ENCODE data around the gene C1QTNF6. TPM values are rescaled to one million over a fixed set of nuclear protein-coding genes. Genes with fewer than 3 reads are reported as not detected.

The C1QTNF6 gene
- total RNA-seq, 1 experiment from 2014 or later = 15.2 TPM

DNA sequence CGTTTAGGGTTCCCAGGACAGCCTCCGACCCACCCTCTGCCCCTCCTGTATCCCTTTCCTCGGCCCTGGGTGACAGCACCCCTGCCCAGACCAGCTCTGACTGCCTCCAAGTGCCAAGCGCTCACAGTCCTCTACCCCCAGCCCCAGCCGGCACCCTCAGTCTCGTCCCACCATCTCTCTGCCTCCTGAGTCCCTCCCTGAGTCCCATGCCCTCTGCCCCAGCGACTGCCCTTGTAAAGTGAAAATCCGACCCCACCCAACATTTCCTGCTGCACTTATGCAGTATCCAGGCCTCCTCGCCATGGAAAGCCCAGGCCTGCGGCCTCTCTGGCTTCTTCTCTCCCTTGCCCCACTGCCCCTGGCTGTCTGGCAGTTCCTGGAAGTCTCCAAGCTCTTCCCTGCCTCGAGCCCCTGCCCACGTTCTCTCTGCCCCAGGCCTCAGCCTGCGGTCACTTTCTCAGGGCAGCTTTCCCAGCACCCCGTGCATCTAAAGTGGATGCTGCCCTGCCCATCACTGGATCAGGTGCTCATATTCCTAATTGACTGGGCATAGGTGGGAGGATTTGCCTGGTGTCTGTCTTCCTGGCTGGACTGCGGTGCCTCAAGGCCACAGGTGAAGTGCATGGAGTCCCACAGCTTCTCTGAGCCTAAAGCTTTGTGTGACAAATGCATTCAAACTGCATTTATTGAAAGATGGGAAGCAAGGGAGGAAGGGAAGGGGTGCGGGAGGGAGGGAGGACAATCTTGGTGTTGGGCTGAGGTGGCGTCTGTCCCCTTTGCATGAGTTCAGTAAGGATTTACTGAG lies 20.7 kb downstream of the C1QTNF6 start:
- no peaks in the 10 kb centered on the region for H3K27me3 ChIP-seq (ENCODE audit: insufficient read depth, low read length)
- no peaks in the 10 kb centered on the region for H3K9me2 ChIP-seq (ENCODE audit: insufficient read depth)
- CTCF ChIA-PET = interaction anchor here (1.7 to 2.0 kb wide), 2 partner anchors 30 to 32 kb away, joined by 5 to 14 read pairs; no protein-coding TSS in a partner anchor
- no peak for ATAC-seq
- peak overlapping the region; percentile 68 for H3K4me2 ChIP-seq (ENCODE audit: low read length)
- intact Hi-C loops (cut with micrococcal nuclease) = no loop called here
- no peak overlapping the region for H3K27ac ChIP-seq (ENCODE audit: low read depth, low read length)
- H3K36me3 ChIP-seq (ENCODE audit: control insufficient read depth in 1 of 2, insufficient read depth in 2 of 2, low read length in 2 of 2) = no peaks in the 10 kb centered on the region
- peaks cover 0 to 21% of the 10 kb centered on the region in 2 experiments; a peak in 2 of 4 replicates for H3K4me1 ChIP-seq (ENCODE audit: control insufficient read depth in 1 of 2, insufficient read depth in 2 of 2, low read length in 2 of 2)
- TF ChIP-seq POLR2A (IDR thresholded peaks at IDR 0.05; ENCODE audit: borderline replicate concordance, extremely low read depth, insufficient read depth, insufficient read length) = no peak
- TF ChIP-seq CBX3 (IDR thresholded peaks at IDR 0.05; ENCODE audit: low read depth) = no peak
- no peak for TF ChIP-seq ELF1 (IDR thresholded peaks at IDR 0.05; ENCODE audit: borderline replicate concordance, low read depth)
- TF ChIP-seq, protein P1, sequence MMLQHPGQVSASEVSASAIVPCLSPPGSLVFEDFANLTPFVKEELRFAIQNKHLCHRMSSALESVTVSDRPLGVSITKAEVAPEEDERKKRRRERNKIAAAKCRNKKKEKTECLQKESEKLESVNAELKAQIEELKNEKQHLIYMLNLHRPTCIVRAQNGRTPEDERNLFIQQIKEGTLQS (IDR thresholded peaks at IDR 0.05) = no peak
- TF ChIP-seq FOSL1 (IDR thresholded peaks at IDR 0.05; ENCODE audit: low read depth) = no peak
- TF ChIP-seq JUND (IDR thresholded peaks at IDR 0.05) = no peak
- no peak for TF ChIP-seq POLR2AphosphoS5 (IDR thresholded peaks at IDR 0.05; ENCODE audit: low read depth, low read length)
- TF ChIP-seq ZNF274 (IDR thresholded peaks at IDR 0.05; ENCODE audit: low read depth, low read length) = no peak
- no peak for TF ChIP-seq EZH2 (IDR thresholded peaks at IDR 0.05)
- TF ChIP-seq, protein P2, sequence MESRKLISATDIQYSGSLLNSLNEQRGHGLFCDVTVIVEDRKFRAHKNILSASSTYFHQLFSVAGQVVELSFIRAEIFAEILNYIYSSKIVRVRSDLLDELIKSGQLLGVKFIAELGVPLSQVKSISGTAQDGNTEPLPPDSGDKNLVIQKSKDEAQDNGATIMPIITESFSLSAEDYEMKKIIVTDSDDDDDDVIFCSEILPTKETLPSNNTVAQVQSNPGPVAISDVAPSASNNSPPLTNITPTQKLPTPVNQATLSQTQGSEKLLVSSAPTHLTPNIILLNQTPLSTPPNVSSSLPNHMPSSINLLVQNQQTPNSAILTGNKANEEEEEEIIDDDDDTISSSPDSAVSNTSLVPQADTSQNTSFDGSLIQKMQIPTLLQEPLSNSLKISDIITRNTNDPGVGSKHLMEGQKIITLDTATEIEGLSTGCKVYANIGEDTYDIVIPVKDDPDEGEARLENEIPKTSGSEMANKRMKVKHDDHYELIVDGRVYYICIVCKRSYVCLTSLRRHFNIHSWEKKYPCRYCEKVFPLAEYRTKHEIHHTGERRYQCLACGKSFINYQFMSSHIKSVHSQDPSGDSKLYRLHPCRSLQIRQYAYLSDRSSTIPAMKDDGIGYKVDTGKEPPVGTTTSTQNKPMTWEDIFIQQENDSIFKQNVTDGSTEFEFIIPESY (IDR thresholded peaks at IDR 0.05; ENCODE audit: extremely low read depth, insufficient replicate concordance, low read length) = no peak
- TF ChIP-seq SRF (IDR thresholded peaks at IDR 0.05; ENCODE audit: low read depth) = no peak
- TF ChIP-seq, protein P3, sequence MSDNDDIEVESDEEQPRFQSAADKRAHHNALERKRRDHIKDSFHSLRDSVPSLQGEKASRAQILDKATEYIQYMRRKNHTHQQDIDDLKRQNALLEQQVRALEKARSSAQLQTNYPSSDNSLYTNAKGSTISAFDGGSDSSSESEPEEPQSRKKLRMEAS (IDR thresholded peaks at IDR 0.05) = no peak
- TF ChIP-seq YY1 (IDR thresholded peaks at IDR 0.05; ENCODE audit: extremely low read depth, insufficient replicate concordance, low read depth, low read length) = no peak
- TF ChIP-seq, protein P4, sequence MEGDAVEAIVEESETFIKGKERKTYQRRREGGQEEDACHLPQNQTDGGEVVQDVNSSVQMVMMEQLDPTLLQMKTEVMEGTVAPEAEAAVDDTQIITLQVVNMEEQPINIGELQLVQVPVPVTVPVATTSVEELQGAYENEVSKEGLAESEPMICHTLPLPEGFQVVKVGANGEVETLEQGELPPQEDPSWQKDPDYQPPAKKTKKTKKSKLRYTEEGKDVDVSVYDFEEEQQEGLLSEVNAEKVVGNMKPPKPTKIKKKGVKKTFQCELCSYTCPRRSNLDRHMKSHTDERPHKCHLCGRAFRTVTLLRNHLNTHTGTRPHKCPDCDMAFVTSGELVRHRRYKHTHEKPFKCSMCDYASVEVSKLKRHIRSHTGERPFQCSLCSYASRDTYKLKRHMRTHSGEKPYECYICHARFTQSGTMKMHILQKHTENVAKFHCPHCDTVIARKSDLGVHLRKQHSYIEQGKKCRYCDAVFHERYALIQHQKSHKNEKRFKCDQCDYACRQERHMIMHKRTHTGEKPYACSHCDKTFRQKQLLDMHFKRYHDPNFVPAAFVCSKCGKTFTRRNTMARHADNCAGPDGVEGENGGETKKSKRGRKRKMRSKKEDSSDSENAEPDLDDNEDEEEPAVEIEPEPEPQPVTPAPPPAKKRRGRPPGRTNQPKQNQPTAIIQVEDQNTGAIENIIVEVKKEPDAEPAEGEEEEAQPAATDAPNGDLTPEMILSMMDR (IDR thresholded peaks at IDR 0.05 in 2 of 3, conservative IDR thresholded peaks at IDR 0.05 in 1 of 3; ENCODE audit: borderline replicate concordance in 1 of 3, insufficient read depth in 1 of 3, low read depth in 2 of 3, low read length in 2 of 3) = no peak
- no peak for TF ChIP-seq CEBPB (IDR thresholded peaks at IDR 0.05; ENCODE audit: low read depth)
- no peak for TF ChIP-seq EZH2phosphoT487 (IDR thresholded peaks at IDR 0.05; ENCODE audit: borderline replicate concordance)
- no peak for TF ChIP-seq RAD21 (IDR thresholded peaks at IDR 0.05; ENCODE audit: low read depth)
- RAD21 ChIA-PET (ENCODE audit: low non-redundant PET in 1 of 2, low total read pairs in 2 of 2, uncharacterized antibody in 2 of 2, unreplicated experiment in 2 of 2) = interaction anchor here in 1 of 2 experiments (1.4 kb wide), 1 partner anchor 30 kb away, joined by 5 read pairs; no protein-coding TSS in a partner anchor
- H3K9ac ChIP-seq (ENCODE audit: low read length) = peak overlapping the region; percentile 46
- H2AFZ ChIP-seq (ENCODE audit: low read depth, low read length, poor library complexity, severe bottlenecking) = no peak overlapping the region
- no peaks in the 10 kb centered on the region for H3K79me2 ChIP-seq (ENCODE audit: insufficient read depth, low read length)
- no peak overlapping the region for H3K4me3 ChIP-seq (replicated peaks in 1 of 2; ENCODE audit: low read depth in 1 of 2, low read length in 2 of 2)
- no TSS peak for BruUV-seq (replicated peaks)
- H4K20me1 ChIP-seq (ENCODE audit: insufficient read depth) = no peaks in the 10 kb centered on the region
- POLR2A ChIA-PET = no interaction called here
- no peak for DNase-seq (ENCODE audit: low read depth, low spot score)
- no peaks in the 10 kb centered on the region for H3K9me3 ChIP-seq (ENCODE audit: control insufficient read depth in 1 of 2, insufficient read depth in 1 of 2, low read depth in 1 of 2, low read length in 2 of 2)

Measured in HCT116 (cell line).